H1 (cell line): ENCODE data around the gene PKM. TPM values are rescaled to one million over a fixed set of nuclear protein-coding genes. Genes with fewer than 3 reads are reported as not detected.

ENCODE experiments used
- CTCF ChIA-PET: fragments of 300-600 bp; sonication (Branson Sonifier 250); formaldehyde crosslinking; loops from one replicate; lab custom pipeline; 2021; ENCODE audit not compliant: partially characterized antibody; lab: Charles Lee
- POLR2A ChIA-PET: fragments of 300-600 bp; sonication (Branson Sonifier 250); formaldehyde crosslinking; loops from one replicate; lab custom pipeline; 2021; ENCODE audit warnings: inconsistent platforms; ENCODE audit not compliant: partially characterized antibody; lab: Charles Lee
- DNase-seq, 2 experiments: peaks; one replicate each; pipeline versions ENCODE4 v3.0.0 to v3.0.0-alpha.2; 2010 to 2022; ENCODE audit warnings: low spot score in 2 of 2, low read depth in 1 of 2, mixed read lengths in 1 of 2
- FAIRE-seq: peaks from 2 replicates; lab custom pipeline; 2011; peaks lifted over from hg19 to GRCh38; lab: Jason Lieb, UNC
- H2AFZ ChIP-seq: 2 replicates; pipeline ENCODE4 v1.8.1; 2012; ENCODE audit warnings: low read length, inconsistent platforms
- H2AK5ac ChIP-seq: 2 replicates; pipeline ENCODE4 v1.6.1; 2013; ENCODE audit warnings: low read depth, low read length
- H2BK120ac ChIP-seq: replicated peaks from 2 replicates; pipeline ENCODE3; 2013; ENCODE audit warnings: low read depth, low read length, inconsistent platforms
- H2BK12ac ChIP-seq: 2 replicates; pipeline ENCODE4 v1.6.1; 2013; ENCODE audit warnings: low read depth, low read length
- H2BK15ac ChIP-seq: 2 replicates; pipeline ENCODE4 v1.6.1; 2013; ENCODE audit warnings: low read length
- H2BK20ac ChIP-seq: 2 replicates; pipeline ENCODE4 v1.6.1; 2013; ENCODE audit warnings: low read length
- H2BK5ac ChIP-seq: 2 replicates; pipeline ENCODE4 v1.6.1; 2013; ENCODE audit warnings: low read depth, low read length
- H3K14ac ChIP-seq: 2 replicates; pipeline ENCODE4 v1.6.1; 2013; ENCODE audit warnings: inconsistent platforms; ENCODE audit not compliant: insufficient read length
- H3K18ac ChIP-seq: 2 replicates; pipeline ENCODE4 v1.6.1; 2013; ENCODE audit warnings: low read length; ENCODE audit errors: extremely low read depth
- H3K23ac ChIP-seq: 2 replicates; pipeline ENCODE4 v1.6.1; 2013; ENCODE audit warnings: inconsistent platforms; ENCODE audit not compliant: insufficient read length
- H3K23me2 ChIP-seq: 2 replicates; pipeline ENCODE4 v1.6.1; 2013; ENCODE audit warnings: low read depth, low read length
- H3K27ac ChIP-seq: 2 replicates; pipeline ENCODE4 v1.6.1; 2011; ENCODE audit warnings: low read depth, low read length, inconsistent platforms
- H3K27me3 ChIP-seq, 4 experiments: replicated peaks in 1 of 4; 1 replicate in 1 of 4; 2 replicates in 3 of 4; pipeline versions ENCODE4 v1.6.1 to v1.8.1; 2011 to 2013; ENCODE audit warnings: low read length in 3 of 4, mild to moderate bottlenecking in 3 of 4, inconsistent platforms in 2 of 4, mixed read lengths in 2 of 4, moderate library complexity in 1 of 4; ENCODE audit not compliant: control insufficient read depth in 3 of 4, insufficient read depth in 3 of 4; ENCODE audit errors: extremely low read depth in 1 of 4
- H3K36me3 ChIP-seq, 4 experiments: 2 replicates each; pipeline versions ENCODE4 v1.6.1 to v1.8.1; 2011 to 2013; ENCODE audit warnings: mild to moderate bottlenecking in 4 of 4, low read length in 3 of 4, moderate library complexity in 2 of 4, control low read depth in 1 of 4, inconsistent platforms in 1 of 4; ENCODE audit not compliant: insufficient read depth in 4 of 4, control insufficient read depth in 2 of 4
- H3K4ac ChIP-seq: replicated peaks from 2 replicates; pipeline ENCODE3; 2013; ENCODE audit warnings: low read length, low read depth, mixed read lengths, inconsistent platforms; ENCODE audit not compliant: insufficient read length
- H3K4me1 ChIP-seq, 4 experiments: replicated peaks in 1 of 4; 1 replicate in 1 of 4; 2 replicates in 3 of 4; pipeline versions ENCODE4 v1.6.1 to v1.8.1; 2011 to 2013; ENCODE audit warnings: low read length in 3 of 4, inconsistent platforms in 2 of 4, mixed read lengths in 1 of 4; ENCODE audit not compliant: insufficient read depth in 4 of 4, control insufficient read depth in 3 of 4
- H3K4me2 ChIP-seq, 2 experiments: 2 replicates each; pipeline versions ENCODE4 v1.6.1 to v1.8.1; 2011 to 2013; ENCODE audit warnings: low read depth in 2 of 2, low read length in 2 of 2, control low read depth in 1 of 2, inconsistent platforms in 1 of 2, mild to moderate bottlenecking in 1 of 2; ENCODE audit not compliant: insufficient read depth in 1 of 2
- H3K4me3 ChIP-seq, 4 experiments: fragments of 200-600, 300-600 bp in 1 of 4; sonication (generic), shearing (Covaris generic), sonication (Bioruptor Twin) in 1 of 4; 2 replicates each; pipeline versions ENCODE4 v1.5.1 to v1.8.1; 2011 to 2016; ENCODE audit warnings: low read length in 4 of 4, low read depth in 3 of 4, control low read depth in 2 of 4, inconsistent platforms in 2 of 4, mild to moderate bottlenecking in 2 of 4, mixed read lengths in 1 of 4, moderate library complexity in 1 of 4; ENCODE audit not compliant: insufficient read depth in 2 of 4; ENCODE audit errors: extremely low read depth in 1 of 4
- H3K56ac ChIP-seq: replicated peaks from 2 replicates; pipeline ENCODE3; 2013; ENCODE audit warnings: low read depth, mild to moderate bottlenecking, mixed read lengths, low read length, inconsistent platforms; ENCODE audit not compliant: insufficient read length
- H3K79me1 ChIP-seq: 2 replicates; pipeline ENCODE4 v1.6.1; 2013; ENCODE audit warnings: low read depth, low read length, control low read depth
- H3K79me2 ChIP-seq, 2 experiments: 2 replicates each; pipeline versions ENCODE4 v1.6.1 to v1.8.1; 2012 to 2013; ENCODE audit warnings: low read length in 2 of 2, mild to moderate bottlenecking in 2 of 2, inconsistent platforms in 1 of 2; ENCODE audit not compliant: insufficient read depth in 2 of 2, control insufficient read depth in 1 of 2
- H3K9ac ChIP-seq, 4 experiments: replicated peaks in 1 of 4; 1 replicate in 1 of 4; 2 replicates in 3 of 4; pipeline versions ENCODE4 v1.6.1 to v1.8.1; 2011 to 2013; ENCODE audit warnings: low read depth in 3 of 4, low read length in 3 of 4, control low read depth in 2 of 4, mild to moderate bottlenecking in 2 of 4, moderate library complexity in 2 of 4, inconsistent platforms in 1 of 4; ENCODE audit errors: extremely low read depth in 1 of 4
- H3K9me3 ChIP-seq, 2 experiments: 2 replicates each; pipeline versions ENCODE4 v1.6.1 to v1.8.1; 2012 to 2013; ENCODE audit warnings: mild to moderate bottlenecking in 2 of 2, moderate library complexity in 2 of 2, control low read depth in 1 of 2, inconsistent platforms in 1 of 2, low read depth in 1 of 2, low read length in 1 of 2, mixed read lengths in 1 of 2; ENCODE audit not compliant: insufficient read depth in 2 of 2
- H4K20me1 ChIP-seq, 2 experiments: replicated peaks in 1 of 2; 2 replicates each; pipeline versions ENCODE3 to v1.8.1; 2011 to 2013; ENCODE audit warnings: inconsistent platforms in 2 of 2, low read length in 2 of 2, mild to moderate bottlenecking in 1 of 2; ENCODE audit not compliant: insufficient read depth in 2 of 2, control insufficient read depth in 1 of 2
- H4K5ac ChIP-seq: 2 replicates; pipeline ENCODE4 v1.6.1; 2013; ENCODE audit warnings: low read length, low read depth, mixed read lengths, inconsistent platforms; ENCODE audit not compliant: insufficient read length
- H4K8ac ChIP-seq: 2 replicates; pipeline ENCODE4 v1.8.0; 2013; ENCODE audit warnings: mild to moderate bottlenecking, moderate library complexity, low read length, inconsistent platforms; ENCODE audit not compliant: insufficient read depth; ENCODE audit errors: extremely low read depth
- H4K91ac ChIP-seq: replicated peaks from 2 replicates; pipeline ENCODE3; 2013; ENCODE audit warnings: low read length, mixed read lengths, inconsistent platforms; ENCODE audit not compliant: insufficient read length
- WGBS, 2 experiments: shearing (Covaris generic) in 1 of 2; methylation state at CpG; one replicate each; pipeline versions ENCODE4 v1.1.6 to v1.1.7; 2013 to 2015; ENCODE audit warnings: low lambda C conversion rate in 2 of 2, mixed read lengths in 2 of 2, inconsistent platforms in 1 of 2, low coverage in 1 of 2, missing lambda C conversion rate in 1 of 2; ENCODE audit not compliant: insufficient replicate concordance in 2 of 2, insufficient coverage in 1 of 2, insufficient read length in 1 of 2; ENCODE audit errors: extremely low coverage in 1 of 2, missing lambda C conversion rate in 1 of 2; 5-methylcytosine and 5-hydroxymethylcytosine counted together
- polyA plus RNA-seq, 7 experiments: library from polyadenylated mRNA; depleted of rRNA in 3 of 7; stranded (reverse) in 5 of 7; unstranded in 2 of 7; fragments of >200 nt in 5 of 7; fragments of 200-250 nt in 2 of 7; gene quantifications; 1 replicate in 5 of 7; 2 replicates in 1 of 7; 4 replicates in 1 of 7; pipeline versions ENCODE4 v1.2.1 to v1.2.3, GENCODE V29; 2011 to 2013; ENCODE audit warnings: missing spikeins in 2 of 7, mixed read lengths in 2 of 7
- total RNA-seq: library from RNA; stranded (reverse); fragmentation: NEBNext Ultra II Directional; extraction: Animal tissue kit (Norgen Biotek cat#: 25700); gene quantifications from 2 replicates; pipeline ENCODE4 v1.2.1, GENCODE V29; 2021

PKM gene
- total and polyA plus RNA-seq, 2 of the 8 experiments (the other 6 are each of a cell fraction or from before 2014, with no cell fraction given): 780 to 856 TPM

DNA sequence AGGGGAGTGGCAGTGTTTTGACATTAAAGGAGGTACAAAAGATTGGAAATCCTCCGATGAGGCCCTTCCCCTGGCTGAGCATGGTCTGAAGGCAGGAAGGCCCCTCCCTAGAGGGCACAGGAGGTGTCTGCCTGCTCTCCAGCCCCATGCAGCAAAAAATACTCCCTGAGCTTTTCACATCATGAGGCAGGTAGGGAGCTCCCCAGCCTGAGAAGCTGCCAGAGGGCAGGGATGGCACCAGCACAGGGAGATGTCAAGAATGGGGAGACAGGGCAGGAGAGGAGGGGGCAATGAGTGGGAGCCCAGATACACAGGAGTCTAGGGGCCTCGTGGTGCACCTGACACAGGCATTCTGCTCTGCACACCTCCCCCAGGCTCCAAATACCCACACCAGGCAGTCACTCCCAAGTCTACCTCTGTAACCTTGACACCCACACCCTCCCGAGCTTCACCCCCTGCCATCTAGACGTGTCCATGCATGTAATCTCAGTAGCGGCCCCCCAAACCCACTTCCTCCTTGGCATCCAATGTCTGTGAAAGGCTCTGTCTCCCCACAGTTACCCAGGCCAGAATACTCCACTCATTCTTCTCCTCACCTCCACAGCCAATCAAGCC lies 56.3 kb downstream of the PKM start:
- Histone ChIP-seq H3K14ac (no peak overlapping the region), H3K4me1 (0 out of 7 replicates have a peak, but pooled peaks cover 0 to 2% (median 1%) of the 10 kb centered on the region in 4 experiments), H3K9ac (no peak overlapping the region), H3K4ac (peak overlapping the region; percentile 10), H3K23ac (no peak overlapping the region), H3K18ac (no peak overlapping the region; the same call in 1 of the 2 replicates), H3K27ac (no peak overlapping the region), H2AK5ac (0 out of 2 replicates have a peak overlapping the region, but pooled peaks have one; percentile 28), H2BK5ac (0 out of 2 replicates have a peak overlapping the region, but pooled peaks have one; percentile 9), H4K20me1 (no peaks in the 10 kb centered on the region), H2BK120ac (no peak overlapping the region), H4K5ac (no peak overlapping the region), H2BK20ac (no peak overlapping the region), H4K8ac (no peak overlapping the region; the same call in 1 of the 2 replicates), H3K36me3 (no peaks in the 10 kb centered on the region), H3K79me1 (no peaks in the 10 kb centered on the region), H2BK15ac (no peak overlapping the region), H3K9me3 (no peaks in the 10 kb centered on the region), H4K91ac (no peak overlapping the region), H2BK12ac (no peak overlapping the region), H3K27me3 (no peaks in the 10 kb centered on the region), H3K23me2 (no peaks in the 10 kb centered on the region), H3K56ac (no peak overlapping the region), H3K79me2 (no peaks in the 10 kb centered on the region), H3K4me3 (no peak overlapping the region), H2AFZ (no peak overlapping the region), H3K4me2 (no peak overlapping the region)
- DNase-seq (no peak), FAIRE-seq (no peak)
- ChIA-PET CTCF (interaction anchor here (1.3 kb wide), 1 partner anchor 10 kb away, joined by 6 read pairs; no protein-coding TSS in a partner anchor), POLR2A (interaction anchor here (0.9 kb wide), 1 partner anchor 24 kb away, joined by 3 read pairs; no protein-coding TSS in a partner anchor)
- 75% methylated on average over 5 of the region's 5 CpGs; no CpG with 5 or more reads in 1 of the 2 experiments for WGBS, 2 experiments
